Mammary epithelial cell (primary cell): ENCODE data around the gene RRP12.

Experiments
- CTCF ChIP-seq, 2 donors: IDR thresholded peaks in 1 of 2; conservative IDR thresholded peaks in 1 of 2; 2 replicates each; pipeline ENCODE4 v1.5.1; 2011 to 2012; ENCODE audit warnings: inconsistent platforms in 2 of 2, low read length in 2 of 2, mild to moderate bottlenecking in 2 of 2, control low read depth in 1 of 2, low read depth in 1 of 2; ENCODE audit not compliant: insufficient read depth in 1 of 2; ENCODE audit errors: extremely low read depth in 1 of 2
- EZH2 ChIP-seq: IDR thresholded peaks from 2 replicates; pipeline ENCODE4 v1.6.1; 2012; ENCODE audit warnings: low read length, inconsistent platforms, borderline replicate concordance

- TF ChIP-seq EZH2 (no peak), CTCF (conservative IDR thresholded peaks at IDR 0.05 in 1 of 2, IDR thresholded peaks at IDR 0.05 in 1 of 2; ENCODE audit: extremely low read depth in 1 of 2, insufficient read depth in 1 of 2, low read depth in 1 of 2, low read length in 2 of 2) (no peak)
These were observed 16.5 kb downstream of the RRP12 start for GRCh38 chr10:97384641-97385040.
